Stomach (tissue), 4 donors: Measurements from ENCODE around the gene COL18A1.

ENCODE experiments used
- CTCF ChIP-seq, 7 experiments: fragments of 450-650 bp in 4 of 7; fragments of 200-600 bp in 3 of 7; sonication (generic) in 3 of 7; IDR thresholded peaks; one replicate each; pipeline ENCODE4 v1.5.1; 2016 to 2019; ENCODE audit warnings: antibody characterized with exemption in 7 of 7, control low read depth in 2 of 7, mild to moderate bottlenecking in 1 of 7
- EP300 ChIP-seq: sonication (generic); formaldehyde crosslinking; IDR thresholded peaks from one replicate; pipeline ENCODE4 v1.6.1; 2017; ENCODE audit warnings: antibody characterized with exemption
- POLR2A ChIP-seq, 4 donors: fragments of 450-650 bp; IDR thresholded peaks; one replicate each; pipeline ENCODE4 v1.6.1; 2016; ENCODE audit warnings: antibody characterized with exemption in 4 of 4, control low read depth in 2 of 4, mild to moderate bottlenecking in 1 of 4, moderate library complexity in 1 of 4
- POLR2AphosphoS5 ChIP-seq, 3 donors: sonication (generic); formaldehyde crosslinking; IDR thresholded peaks; one replicate each; pipeline ENCODE4 v1.6.1; 2016; ENCODE audit warnings: antibody characterized with exemption in 3 of 3

- TF ChIP-seq CTCF (IDR thresholded peaks at IDR 0.05) (no peak), POLR2A (IDR thresholded peaks at IDR 0.05) (no peak), POLR2AphosphoS5 (IDR thresholded peaks at IDR 0.05) (no peak), EP300 (no peak)
Measured at GRCh38 chr21:45378258-45378966, 26.6 kb upstream of the COL18A1 start.
